ENCODE data around the gene CEP120.
"Not testable (repeated sequence)": the region's sequence is repeated elsewhere in the genome, so short reads cannot be mapped to it uniquely, and the experiment has no call there.

Gene CEP120

DNA sequence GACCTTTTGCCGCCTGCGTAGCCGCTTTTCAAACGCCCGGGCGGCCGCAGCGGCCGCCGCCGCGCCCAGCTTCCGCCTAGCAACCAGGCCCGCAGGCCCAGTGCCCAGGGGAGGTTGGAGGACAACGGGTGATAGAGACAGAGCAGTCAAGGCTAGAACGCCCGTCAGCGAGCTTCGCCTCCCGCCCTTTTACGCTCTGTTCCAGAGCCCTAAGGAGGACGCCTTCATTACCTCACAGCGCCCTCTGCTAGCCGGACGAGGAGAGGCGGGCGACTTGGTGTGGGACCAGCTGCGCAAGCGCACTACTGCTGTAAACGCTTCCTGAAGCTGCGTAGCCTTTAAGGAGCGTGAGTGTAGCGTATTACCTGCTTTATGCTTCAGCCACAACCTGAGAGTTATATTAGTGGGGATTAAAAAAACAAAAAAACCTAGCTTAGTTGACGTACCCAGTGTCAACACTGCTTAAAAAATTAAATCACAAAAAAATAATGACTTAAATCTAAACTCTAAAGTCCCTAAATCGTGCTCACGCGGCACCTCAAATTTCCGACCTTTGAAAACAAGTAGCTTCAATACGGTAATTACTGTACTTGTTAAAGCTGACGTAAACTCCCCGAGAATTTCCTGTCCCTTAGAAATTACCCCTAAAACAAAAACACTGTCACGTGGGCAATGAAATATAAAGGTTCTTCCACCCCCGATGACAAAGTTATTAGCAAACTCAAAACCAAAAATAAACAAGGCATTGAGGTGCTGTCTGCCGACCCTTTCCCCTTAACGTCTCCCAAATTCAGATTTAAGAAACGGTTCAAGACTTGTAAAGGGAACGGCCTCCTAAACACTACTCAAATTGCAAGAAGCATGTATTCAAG lies at the start of gene CEP120:
Gene CEP120, minus strand, starts transcription at position 126 of the 872 bp plus-strand sequence. CDS start 405 bp downstream, outside the sequence.
- ChIA-PET CTCF (interaction anchor here (0.6 to 5.2 kb wide), 39 partner anchors 9 to 1227 kb away, joined by 3 to 56 read pairs (median 4); no protein-coding TSS in a partner anchor), POLR2A (interaction anchor here (0.5 to 1.4 kb wide), 4 partner anchors 88 to 194 kb away, joined by 3 to 6 read pairs (median 4); partner anchors contain the start of gene CSNK1G3)
- DNase-seq (ENCODE audit: low read depth, low spot score) = peak; percentile 93
- peak within 1 kb of the TSS; percentile 78 for H3K4me3 ChIP-seq (ENCODE audit: low read depth, low read length)
- TF ChIP-seq CTCF (IDR thresholded peaks at IDR 0.05; ENCODE audit: insufficient read depth, low read length, missing control alignments) = peak; percentile 89

DNA sequence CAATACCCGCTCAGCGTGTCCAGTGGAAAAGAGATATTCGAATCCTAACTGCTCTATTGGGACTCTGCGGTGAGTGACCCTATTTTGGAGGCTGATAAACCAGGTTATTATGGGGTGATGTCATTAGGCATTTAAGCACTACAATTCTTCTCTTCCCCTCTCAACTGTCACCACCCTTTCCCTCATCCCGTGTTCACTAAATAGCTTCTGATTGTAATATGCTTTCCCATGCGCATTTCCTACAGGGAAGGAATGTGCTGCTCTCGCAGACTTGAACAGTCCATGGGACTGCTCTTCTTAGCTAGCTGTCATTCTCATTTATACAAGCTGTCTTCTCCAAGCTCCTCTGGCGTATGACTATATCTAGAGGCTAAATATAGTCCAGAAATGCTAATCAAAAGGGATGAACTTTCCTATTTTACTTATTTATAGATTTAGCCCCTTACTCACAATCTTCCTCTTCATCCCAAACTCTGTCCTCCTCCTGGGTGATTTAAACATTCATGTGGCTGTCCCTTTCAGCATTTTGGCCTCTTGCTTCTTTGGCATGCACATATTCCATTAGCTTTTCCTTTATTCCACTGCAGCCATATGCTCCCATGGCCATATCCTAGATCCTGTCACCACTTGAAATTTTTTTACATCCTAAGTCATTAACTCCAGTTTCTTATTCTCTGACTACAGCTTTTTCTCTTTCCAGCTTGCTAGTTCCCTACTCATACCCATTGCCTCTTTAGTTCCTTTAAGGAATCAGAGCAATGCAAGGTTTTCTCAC lies 49.1 kb upstream of the CEP120 start:
- ChIA-PET POLR2A (interaction anchor here (1.0 kb wide), 1 partner anchor 23 kb away, joined by 3 read pairs; no protein-coding TSS in a partner anchor), CTCF (interaction anchor here (1.5 kb wide), 1 partner anchor 20 kb away, joined by 3 read pairs; no protein-coding TSS in a partner anchor)
- DNase-seq (ENCODE audit: low read depth, low spot score) = no peak
- no peak for TF ChIP-seq CTCF (IDR thresholded peaks at IDR 0.05; ENCODE audit: insufficient read depth, low read length, missing control alignments)
- H3K4me3 ChIP-seq (ENCODE audit: low read depth, low read length) = no peak overlapping the region

GRCh38 chr5:123471385-123471784 lies 48.2 kb upstream of the CEP120 start:
- CTCF ChIA-PET = no interaction called here
- H3K4me3 ChIP-seq (ENCODE audit: low read depth, low read length) = no peak overlapping the region
- no peak for DNase-seq (ENCODE audit: low read depth, low spot score)
- no peak for TF ChIP-seq CTCF (IDR thresholded peaks at IDR 0.05; ENCODE audit: insufficient read depth, low read length, missing control alignments)
- POLR2A ChIA-PET = no interaction called here

GRCh38 chr5:123466839-123467238 lies 43.6 kb upstream of the CEP120 start:
- DNase-seq (ENCODE audit: low read depth, low spot score); POLR2A ChIA-PET; CTCF ChIA-PET; H3K4me3 ChIP-seq (ENCODE audit: low read depth, low read length): not testable (repeated sequence)

- no peak for TF ChIP-seq CTCF (IDR thresholded peaks at IDR 0.05; ENCODE audit: insufficient read depth, low read length, missing control alignments)
- H3K4me3 ChIP-seq (ENCODE audit: low read depth, low read length) = no peak overlapping the region
- no peak for DNase-seq (ENCODE audit: low read depth, low spot score)
- POLR2A ChIA-PET = no interaction called here
- CTCF ChIA-PET = interaction anchor here (1.1 kb wide), 1 partner anchor 15 kb away, joined by 3 read pairs; no protein-coding TSS in a partner anchor
Observed at GRCh38 chr5:123460296-123460729, 37.1 kb upstream of the CEP120 start.

GRCh38 chr5:123458994-123459393 lies 35.8 kb upstream of the CEP120 start:
- POLR2A ChIA-PET; DNase-seq (ENCODE audit: low read depth, low spot score); H3K4me3 ChIP-seq (ENCODE audit: low read depth, low read length); CTCF ChIA-PET: not testable (repeated sequence)

- ChIA-PET CTCF (no interaction called here), POLR2A (no interaction called here)
- DNase-seq (ENCODE audit: low read depth, low spot score) = no peak
- H3K4me3 ChIP-seq (ENCODE audit: low read depth, low read length) = no peak overlapping the region
- no peak for TF ChIP-seq CTCF (IDR thresholded peaks at IDR 0.05; ENCODE audit: insufficient read depth, low read length, missing control alignments)
Observed at GRCh38 chr5:123456242-123456641, 33.0 kb upstream of the CEP120 start.
